ENCODE measurements around the gene SHMT1. TPM values are rescaled to one million over a fixed set of nuclear protein-coding genes. Genes with fewer than 3 reads are reported as not detected.

The SHMT1 gene
- polyA plus RNA-seq, 4 donors = 19.2 to 202 (median 75.4) TPM

DNA sequence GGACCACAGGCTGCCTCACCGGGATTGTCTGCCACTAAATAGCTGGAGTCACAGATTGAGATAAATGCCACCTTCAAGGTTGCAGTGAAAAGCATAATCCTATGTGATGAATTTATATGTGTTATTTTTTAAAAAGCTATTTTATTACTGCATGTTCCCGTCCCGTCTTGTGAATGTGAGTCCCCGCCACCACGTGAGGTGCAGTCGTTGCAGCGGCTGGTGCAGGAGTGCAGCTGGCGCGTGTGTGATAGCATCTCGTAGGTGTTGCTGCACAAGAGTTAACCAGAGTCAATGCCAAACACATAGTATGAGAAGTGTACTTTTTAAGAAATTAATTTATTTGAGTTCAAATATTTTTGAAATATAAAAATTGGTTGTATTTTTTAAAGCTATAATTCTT is 35.8 kb downstream of the SHMT1 start:
- Histone ChIP-seq H3K4me3 (ENCODE audit: low read depth in 1 of 3, low read length in 3 of 3) (no peak overlapping the region), H3K4me1 (ENCODE audit: control insufficient read depth in 3 of 3, insufficient read depth in 2 of 3, low read depth in 1 of 3, low read length in 2 of 3) (no peaks in the 10 kb centered on the region), H3K9me3 (ENCODE audit: control insufficient read depth in 2 of 2, insufficient read depth in 1 of 2, low read depth in 1 of 2, low read length in 1 of 2) (peaks cover 0 to 3% of the 10 kb centered on the region in 2 donors), H3K27me3 (ENCODE audit: control insufficient read depth in 3 of 3, insufficient read depth in 3 of 3, low read length in 3 of 3) (no peaks in the 10 kb centered on the region), H3K36me3 (ENCODE audit: control insufficient read depth in 3 of 3, insufficient read depth in 2 of 3, low read depth in 1 of 3, low read length in 3 of 3) (peaks cover 4 to 87% (median 42%) of the 10 kb centered on the region in 3 donors), H3K27ac (ENCODE audit: low read depth in 1 of 3, low read length in 2 of 3) (no peak overlapping the region)
- DNase-seq (no peak), FAIRE-seq (no peak)
- WGBS, 3 donors = 91 to 94% (median 93%) methylated on average over 10 of the region's 10 CpGs

- H3K27ac ChIP-seq (ENCODE audit: low read depth in 1 of 3, low read length in 2 of 3) = no peak overlapping the region
- H3K9me3 ChIP-seq (ENCODE audit: control insufficient read depth in 2 of 2, insufficient read depth in 1 of 2, low read depth in 1 of 2, low read length in 1 of 2) = peaks cover 0 to 3% of the 10 kb centered on the region in 2 donors
- H3K4me1 ChIP-seq (ENCODE audit: control insufficient read depth in 3 of 3, insufficient read depth in 2 of 3, low read depth in 1 of 3, low read length in 2 of 3) = no peaks in the 10 kb centered on the region
- WGBS, 3 donors = 70 to 86% (median 74%) methylated on average over 2 of the region's 2 CpGs
- H3K27me3 ChIP-seq (ENCODE audit: control insufficient read depth in 3 of 3, insufficient read depth in 3 of 3, low read length in 3 of 3) = no peaks in the 10 kb centered on the region
- DNase-seq (no peak), FAIRE-seq (no peak)
- no peak overlapping the region for H3K4me3 ChIP-seq (ENCODE audit: low read depth in 1 of 3, low read length in 3 of 3)
- H3K36me3 ChIP-seq (ENCODE audit: control insufficient read depth in 3 of 3, insufficient read depth in 2 of 3, low read depth in 1 of 3, low read length in 3 of 3) = peaks cover 4 to 87% (median 40%) of the 10 kb centered on the region in 3 donors
These were observed 36.3 kb downstream of the SHMT1 start for GRCh38 chr17:18327093-18327492.

- FAIRE-seq = no peak
- peaks cover 4 to 84% (median 40%) of the 10 kb centered on the region in 3 donors for H3K36me3 ChIP-seq (ENCODE audit: control insufficient read depth in 3 of 3, insufficient read depth in 2 of 3, low read depth in 1 of 3, low read length in 3 of 3)
- WGBS, 3 donors = 95 to 97% (median 96%) methylated on average over 6 of the region's 6 CpGs
These were observed 36.8 kb downstream of the SHMT1 start for GRCh38 chr17:18326572-18326971.

DNA sequence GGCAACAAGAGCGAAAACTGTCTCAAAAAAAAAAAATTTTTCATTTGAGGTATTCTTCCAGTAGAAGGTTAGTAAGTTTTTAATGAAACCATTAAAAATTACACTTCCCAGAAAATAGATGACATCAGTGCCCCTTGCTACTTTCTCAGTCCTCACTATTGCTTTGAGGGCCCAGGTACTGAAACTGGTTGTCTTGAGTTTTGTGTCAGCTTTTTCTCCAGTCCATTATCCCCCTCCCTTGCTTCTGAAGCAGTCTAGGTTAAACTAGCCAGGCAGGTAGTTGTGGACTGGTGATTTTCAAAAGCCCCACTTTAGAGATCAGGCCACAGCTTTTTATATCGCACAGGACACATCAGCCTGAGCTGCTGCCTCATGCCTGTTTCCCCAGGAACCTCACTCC is 37.3 kb downstream of the SHMT1 start:
- Histone ChIP-seq H3K9me3 (ENCODE audit: control insufficient read depth in 2 of 2, insufficient read depth in 1 of 2, low read depth in 1 of 2, low read length in 1 of 2) (peaks cover 0 to 3% of the 10 kb centered on the region in 2 donors), H3K27me3 (ENCODE audit: control insufficient read depth in 3 of 3, insufficient read depth in 3 of 3, low read length in 3 of 3) (no peaks in the 10 kb centered on the region), H3K4me3 (ENCODE audit: low read depth in 1 of 3, low read length in 3 of 3) (no peak overlapping the region), H3K27ac (ENCODE audit: low read depth in 1 of 3, low read length in 2 of 3) (no peak overlapping the region), H3K4me1 (ENCODE audit: control insufficient read depth in 3 of 3, insufficient read depth in 2 of 3, low read depth in 1 of 3, low read length in 2 of 3) (no peaks in the 10 kb centered on the region), H3K36me3 (ENCODE audit: control insufficient read depth in 3 of 3, insufficient read depth in 2 of 3, low read depth in 1 of 3, low read length in 3 of 3) (peaks cover 4 to 83% (median 40%) of the 10 kb centered on the region in 3 donors)
- DNase-seq (no peak), FAIRE-seq (no peak)
- WGBS, 3 donors = 96 to 100% (median 97%) methylated on average over 2 of the region's 2 CpGs

More at GRCh38 chr17:18326572-18326971, 36.8 kb downstream of the SHMT1 start:
- Histone ChIP-seq H3K27ac (ENCODE audit: low read depth in 1 of 3, low read length in 2 of 3) (no peak overlapping the region), H3K9me3 (ENCODE audit: control insufficient read depth in 2 of 2, insufficient read depth in 1 of 2, low read depth in 1 of 2, low read length in 1 of 2) (peaks cover 0 to 3% of the 10 kb centered on the region in 2 donors), H3K4me3 (ENCODE audit: low read depth in 1 of 3, low read length in 3 of 3) (no peak overlapping the region), H3K4me1 (ENCODE audit: control insufficient read depth in 3 of 3, insufficient read depth in 2 of 3, low read depth in 1 of 3, low read length in 2 of 3) (no peaks in the 10 kb centered on the region), H3K27me3 (ENCODE audit: control insufficient read depth in 3 of 3, insufficient read depth in 3 of 3, low read length in 3 of 3) (no peaks in the 10 kb centered on the region)
- no peak for DNase-seq

DNA sequence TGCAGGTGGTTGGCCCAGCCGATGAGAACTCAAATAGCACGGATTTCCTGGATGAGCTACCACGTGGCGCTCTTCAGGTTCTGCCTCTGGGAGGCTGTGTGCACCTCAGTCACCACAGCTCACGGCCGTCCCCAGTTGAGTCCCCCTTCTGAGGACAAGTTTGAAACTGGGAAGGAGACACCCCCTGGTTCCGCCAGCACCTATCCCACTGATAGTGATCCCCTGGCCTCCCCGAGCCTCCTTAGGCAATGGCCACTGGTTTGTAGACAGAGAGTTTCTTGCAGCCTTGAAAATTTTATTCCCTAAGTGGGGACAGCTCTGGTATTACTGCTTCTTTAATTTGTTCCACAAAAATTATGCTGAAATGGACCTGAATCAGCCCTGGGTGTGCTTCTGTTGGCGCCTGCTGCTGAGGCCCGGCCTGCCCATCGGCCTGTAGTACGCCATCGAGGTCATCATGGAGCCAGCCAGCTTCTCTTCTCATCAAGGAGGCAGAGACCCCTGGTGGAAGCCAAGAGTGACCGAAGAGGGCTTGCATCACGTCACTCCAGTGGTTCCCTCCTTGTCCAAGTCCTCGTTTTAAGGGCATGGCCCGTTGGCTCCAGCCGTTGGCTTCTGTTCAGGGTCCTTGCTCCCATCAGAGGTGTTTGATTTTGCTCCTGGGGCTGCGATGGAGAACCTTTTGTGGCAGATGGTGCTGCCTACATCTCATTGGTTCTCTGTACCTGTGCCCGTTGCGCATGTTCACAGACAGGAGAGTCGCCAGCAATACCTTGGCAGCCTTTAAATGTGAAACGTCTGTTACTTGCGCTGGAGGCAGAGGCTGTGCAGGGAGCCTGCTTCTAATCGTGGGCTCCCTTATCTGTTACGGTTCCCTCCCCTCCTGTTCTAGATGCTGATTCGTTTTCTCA is 39.0 kb downstream of the SHMT1 start:
- Histone ChIP-seq H3K9me3 (ENCODE audit: control insufficient read depth in 2 of 2, insufficient read depth in 1 of 2, low read depth in 1 of 2, low read length in 1 of 2) (peaks cover 0 to 3% of the 10 kb centered on the region in 2 donors), H3K36me3 (ENCODE audit: control insufficient read depth in 3 of 3, insufficient read depth in 2 of 3, low read depth in 1 of 3, low read length in 3 of 3) (peaks cover 4 to 81% (median 34%) of the 10 kb centered on the region in 3 donors), H3K4me1 (ENCODE audit: control insufficient read depth in 3 of 3, insufficient read depth in 2 of 3, low read depth in 1 of 3, low read length in 2 of 3) (peaks cover 0 to 11% (median 1%) of the 10 kb centered on the region in 3 donors), H3K4me3 (ENCODE audit: low read depth in 1 of 3, low read length in 3 of 3) (no peak overlapping the region), H3K27me3 (ENCODE audit: control insufficient read depth in 3 of 3, insufficient read depth in 3 of 3, low read length in 3 of 3) (no peaks in the 10 kb centered on the region), H3K27ac (ENCODE audit: low read depth in 1 of 3, low read length in 2 of 3) (no peak overlapping the region)
- DNase-seq = no peak
- no peak for FAIRE-seq
- 88 to 92% (median 90%) methylated on average over 27 of the region's 27 CpGs for WGBS, 3 donors

DNA sequence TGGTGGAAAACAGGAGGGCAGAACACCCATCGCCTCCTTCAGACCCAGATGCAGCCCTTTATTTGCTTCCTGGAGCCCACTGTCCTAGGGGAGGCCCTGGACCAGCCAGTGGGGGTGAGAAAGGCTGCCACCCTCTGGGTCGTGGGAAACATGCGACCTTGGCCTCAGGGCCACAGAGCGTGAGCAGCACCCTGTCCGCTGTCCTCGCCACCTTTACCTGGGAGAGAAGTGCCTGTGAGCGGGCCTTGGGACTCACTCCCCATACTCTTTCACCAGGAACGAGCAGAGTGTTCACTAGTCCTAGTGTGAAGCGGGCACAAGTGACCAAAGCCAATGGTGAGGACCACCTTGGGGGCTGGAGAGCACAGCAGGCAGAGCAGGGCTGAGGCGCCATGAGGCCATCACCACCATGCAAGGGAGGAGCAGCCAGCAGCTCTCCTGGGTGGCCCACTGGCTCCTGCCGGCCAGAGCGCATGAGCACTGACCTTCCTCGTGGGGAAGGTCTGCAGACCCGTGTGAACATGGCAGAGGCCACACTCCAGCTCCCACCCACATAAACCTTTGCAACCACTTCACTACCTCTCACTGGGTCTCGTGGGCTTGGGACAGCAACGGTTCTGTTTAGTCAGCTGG is 39.7 kb downstream of the SHMT1 start:
- no peak overlapping the region for H3K4me3 ChIP-seq (ENCODE audit: low read depth in 1 of 3, low read length in 3 of 3)
- FAIRE-seq (no peak), DNase-seq (no peak)
- 91 to 97% (median 93%) methylated on average over 15 to 16 of the region's 16 CpGs for WGBS, 3 donors
- peaks cover 0 to 11% (median 5%) of the 10 kb centered on the region in 3 donors for H3K4me1 ChIP-seq (ENCODE audit: control insufficient read depth in 3 of 3, insufficient read depth in 2 of 3, low read depth in 1 of 3, low read length in 2 of 3)
- H3K36me3 ChIP-seq (ENCODE audit: control insufficient read depth in 3 of 3, insufficient read depth in 2 of 3, low read depth in 1 of 3, low read length in 3 of 3) = peaks cover 4 to 81% (median 30%) of the 10 kb centered on the region in 3 donors
- H3K27me3 ChIP-seq (ENCODE audit: control insufficient read depth in 3 of 3, insufficient read depth in 3 of 3, low read length in 3 of 3) = no peaks in the 10 kb centered on the region
- no peak overlapping the region for H3K27ac ChIP-seq (ENCODE audit: low read depth in 1 of 3, low read length in 2 of 3)
- H3K9me3 ChIP-seq (ENCODE audit: control insufficient read depth in 2 of 2, insufficient read depth in 1 of 2, low read depth in 1 of 2, low read length in 1 of 2) = peaks cover 0 to 3% of the 10 kb centered on the region in 2 donors

DNA sequence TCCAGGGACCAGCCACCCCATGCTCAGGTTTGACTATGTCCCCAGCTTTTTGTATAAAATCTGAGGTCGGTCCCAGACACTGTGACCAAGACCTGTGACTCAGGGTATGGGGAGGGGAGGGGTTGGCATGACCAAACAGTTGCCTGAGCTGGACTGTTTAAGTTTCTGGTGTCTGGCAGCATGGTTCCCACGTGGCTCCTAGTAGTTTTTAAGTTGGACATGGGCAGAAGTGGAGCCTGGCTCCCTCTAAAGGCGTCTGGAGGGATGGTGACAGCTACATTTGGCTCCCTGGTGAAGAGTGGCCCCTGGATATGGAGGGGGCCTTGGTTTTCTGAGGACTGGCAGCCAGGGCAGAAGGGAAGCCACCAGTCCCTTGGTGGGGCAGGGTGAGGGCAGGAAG is 40.3 kb downstream of the SHMT1 start:
- H3K4me1 ChIP-seq (ENCODE audit: control insufficient read depth in 3 of 3, insufficient read depth in 2 of 3, low read depth in 1 of 3, low read length in 2 of 3) = peaks cover 1 to 11% (median 6%) of the 10 kb centered on the region in 3 donors
- DNase-seq (no peak), FAIRE-seq (no peak)
- no peak overlapping the region for H3K4me3 ChIP-seq (ENCODE audit: low read depth in 1 of 3, low read length in 3 of 3)
- peaks cover 0 to 6% of the 10 kb centered on the region in 2 donors for H3K9me3 ChIP-seq (ENCODE audit: control insufficient read depth in 2 of 2, insufficient read depth in 1 of 2, low read depth in 1 of 2, low read length in 1 of 2)
- no peak overlapping the region for H3K27ac ChIP-seq (ENCODE audit: low read depth in 1 of 3, low read length in 2 of 3)
- H3K27me3 ChIP-seq (ENCODE audit: control insufficient read depth in 3 of 3, insufficient read depth in 3 of 3, low read length in 3 of 3) = no peaks in the 10 kb centered on the region
- H3K36me3 ChIP-seq (ENCODE audit: control insufficient read depth in 3 of 3, insufficient read depth in 2 of 3, low read depth in 1 of 3, low read length in 3 of 3) = peaks cover 4 to 84% (median 28%) of the 10 kb centered on the region in 3 donors
- 55 to 67% (median 66%) methylated on average over 3 of the region's 3 CpGs for WGBS, 3 donors

- H3K27me3 ChIP-seq (ENCODE audit: control insufficient read depth in 3 of 3, insufficient read depth in 3 of 3, low read length in 3 of 3) = no peaks in the 10 kb centered on the region
- H3K36me3 ChIP-seq (ENCODE audit: control insufficient read depth in 3 of 3, insufficient read depth in 2 of 3, low read depth in 1 of 3, low read length in 3 of 3) = peaks cover 3 to 87% (median 28%) of the 10 kb centered on the region in 3 donors
- no peak for FAIRE-seq
- peaks cover 0 to 11% of the 10 kb centered on the region in 2 donors for H3K9me3 ChIP-seq (ENCODE audit: control insufficient read depth in 2 of 2, insufficient read depth in 1 of 2, low read depth in 1 of 2, low read length in 1 of 2)
- H3K4me1 ChIP-seq (ENCODE audit: control insufficient read depth in 3 of 3, insufficient read depth in 2 of 3, low read depth in 1 of 3, low read length in 2 of 3) = peaks cover 5 to 15% (median 11%) of the 10 kb centered on the region in 3 donors
- DNase-seq = no peak
- H3K4me3 ChIP-seq (ENCODE audit: low read depth in 1 of 3, low read length in 3 of 3) = no peak overlapping the region
- WGBS, 3 donors = 87 to 94% (median 89%) methylated on average over 12 of the region's 12 CpGs
- no peak overlapping the region for H3K27ac ChIP-seq (ENCODE audit: low read depth in 1 of 3, low read length in 2 of 3)
These were observed 40.8 kb downstream of the SHMT1 start for GRCh38 chr17:18322522-18322921.
